Breast epithelium (tissue), 4 donors: ENCODE measurements around the gene FAM163A. TPM values are rescaled to one million over a fixed set of nuclear protein-coding genes. Genes with fewer than 3 reads are reported as not detected.
"Not testable (repeated sequence)": the region's sequence is repeated elsewhere in the genome, so short reads cannot be mapped to it uniquely, and the experiment has no call there.

Experiments
- DNase-seq, 2 donors: peaks; one replicate each; pipeline ENCODE4 v3.0.0-alpha.2; 2019; ENCODE audit warnings: low spot score in 2 of 2
- H3K27ac ChIP-seq, 2 donors: fragments of 200-600 bp; sonication (generic) in 1 of 2; one replicate each; pipeline ENCODE4 v1.5.1; 2016 to 2019; ENCODE audit warnings: mild to moderate bottlenecking in 1 of 2
- H3K27me3 ChIP-seq, 2 donors: fragments of 200-600 bp; sonication (generic) in 1 of 2; one replicate each; pipeline versions ENCODE4 v1.5.1 to v1.6.0; 2017 to 2019; ENCODE audit warnings: control low read depth in 1 of 2, mild to moderate bottlenecking in 1 of 2
- H3K36me3 ChIP-seq: fragments of 200-600 bp; one replicate; pipeline ENCODE4 v1.5.1; 2019
- H3K4me1 ChIP-seq, 2 donors: fragments of 200-600 bp; sonication (generic); one replicate each; pipeline ENCODE4 v1.5.1; 2016 to 2019; ENCODE audit warnings: control low read depth in 1 of 2
- H3K4me3 ChIP-seq, 3 donors: fragments of 200-600 bp; sonication (generic); 1 replicate in 2 of 3; 2 replicates in 1 of 3; pipeline ENCODE4 v1.5.1; 2016 to 2019; ENCODE audit warnings: mild to moderate bottlenecking in 3 of 3, moderate library complexity in 2 of 3
- H3K9me3 ChIP-seq, 2 donors: fragments of 200-600 bp; sonication (generic) in 1 of 2; one replicate each; pipeline ENCODE4 v1.5.1; 2016 to 2019; ENCODE audit warnings: control low read depth in 1 of 2
- POLR2A ChIP-seq: fragments of 450-650 bp; IDR thresholded peaks from one replicate; pipeline ENCODE4 v1.6.1; 2016; ENCODE audit warnings: antibody characterized with exemption, mild to moderate bottlenecking, moderate library complexity
- POLR2AphosphoS5 ChIP-seq, 3 donors: sonication (generic); formaldehyde crosslinking; IDR thresholded peaks; one replicate each; pipeline ENCODE4 v1.6.1; 2017; ENCODE audit warnings: antibody characterized with exemption in 3 of 3
- intact Hi-C: fragments of 100-400 bp; cut with DNase I; formaldehyde crosslinking; loops from one replicate; pipeline ENCODE4 v1.15.1; 2023; ENCODE audit warnings: low total_unique reads
- total RNA-seq, 3 donors: library from RNA; depleted of rRNA; stranded (reverse); fragments of >200 nt; gene quantifications; one replicate each; pipeline ENCODE4 v1.1.0, GENCODE V29; 2016
- TF ChIP-seq, protein P1 (sequence below), 3 donors: fragments of 450-650 bp; IDR thresholded peaks; one replicate each; pipeline ENCODE4 v1.5.1; 2016 to 2017; ENCODE audit warnings: antibody characterized with exemption in 3 of 3, mild to moderate bottlenecking in 3 of 3, moderate library complexity in 3 of 3

Gene FAM163A
- total RNA-seq, 3 donors from 2014 or later = not detected

DNA sequence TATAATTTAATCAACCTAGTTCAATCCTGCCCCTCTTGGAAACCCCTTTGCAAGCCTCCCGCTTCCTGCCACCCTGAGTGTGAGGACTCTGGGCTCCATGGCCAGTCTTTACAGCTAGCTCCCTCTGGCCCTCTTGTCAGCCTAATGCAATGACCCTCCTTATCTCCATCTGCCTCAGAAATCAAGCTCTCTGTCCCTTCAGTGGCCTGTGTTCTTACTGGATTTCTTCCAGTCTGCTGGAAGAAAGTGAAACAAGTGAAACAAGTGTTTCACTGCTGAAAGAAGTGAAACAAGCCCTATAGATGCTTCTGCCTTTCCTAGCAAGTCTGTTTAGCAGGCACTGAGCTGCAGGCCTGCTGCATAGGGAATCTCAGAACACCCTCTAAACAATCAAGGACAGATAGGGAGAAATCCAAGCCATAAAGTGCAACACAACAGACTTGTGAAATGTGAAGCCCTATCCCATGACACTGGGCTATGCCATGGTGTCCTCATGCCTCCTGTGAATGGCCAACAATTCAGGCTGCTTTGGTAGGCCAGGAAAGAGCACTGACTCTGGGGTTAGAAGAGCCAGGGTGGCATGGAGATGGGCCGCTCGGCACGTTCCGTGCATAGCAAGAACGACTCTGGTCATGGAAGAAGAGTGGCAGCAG is 55.9 kb downstream of the FAM163A start:
- DNase-seq = no peak
- H3K36me3 ChIP-seq = no peaks in the 10 kb centered on the region
- TF ChIP-seq, protein P1, sequence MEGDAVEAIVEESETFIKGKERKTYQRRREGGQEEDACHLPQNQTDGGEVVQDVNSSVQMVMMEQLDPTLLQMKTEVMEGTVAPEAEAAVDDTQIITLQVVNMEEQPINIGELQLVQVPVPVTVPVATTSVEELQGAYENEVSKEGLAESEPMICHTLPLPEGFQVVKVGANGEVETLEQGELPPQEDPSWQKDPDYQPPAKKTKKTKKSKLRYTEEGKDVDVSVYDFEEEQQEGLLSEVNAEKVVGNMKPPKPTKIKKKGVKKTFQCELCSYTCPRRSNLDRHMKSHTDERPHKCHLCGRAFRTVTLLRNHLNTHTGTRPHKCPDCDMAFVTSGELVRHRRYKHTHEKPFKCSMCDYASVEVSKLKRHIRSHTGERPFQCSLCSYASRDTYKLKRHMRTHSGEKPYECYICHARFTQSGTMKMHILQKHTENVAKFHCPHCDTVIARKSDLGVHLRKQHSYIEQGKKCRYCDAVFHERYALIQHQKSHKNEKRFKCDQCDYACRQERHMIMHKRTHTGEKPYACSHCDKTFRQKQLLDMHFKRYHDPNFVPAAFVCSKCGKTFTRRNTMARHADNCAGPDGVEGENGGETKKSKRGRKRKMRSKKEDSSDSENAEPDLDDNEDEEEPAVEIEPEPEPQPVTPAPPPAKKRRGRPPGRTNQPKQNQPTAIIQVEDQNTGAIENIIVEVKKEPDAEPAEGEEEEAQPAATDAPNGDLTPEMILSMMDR (IDR thresholded peaks at IDR 0.05) = no peak
- no peak for TF ChIP-seq POLR2A
- no peak for TF ChIP-seq POLR2AphosphoS5 (IDR thresholded peaks at IDR 0.05)

DNA sequence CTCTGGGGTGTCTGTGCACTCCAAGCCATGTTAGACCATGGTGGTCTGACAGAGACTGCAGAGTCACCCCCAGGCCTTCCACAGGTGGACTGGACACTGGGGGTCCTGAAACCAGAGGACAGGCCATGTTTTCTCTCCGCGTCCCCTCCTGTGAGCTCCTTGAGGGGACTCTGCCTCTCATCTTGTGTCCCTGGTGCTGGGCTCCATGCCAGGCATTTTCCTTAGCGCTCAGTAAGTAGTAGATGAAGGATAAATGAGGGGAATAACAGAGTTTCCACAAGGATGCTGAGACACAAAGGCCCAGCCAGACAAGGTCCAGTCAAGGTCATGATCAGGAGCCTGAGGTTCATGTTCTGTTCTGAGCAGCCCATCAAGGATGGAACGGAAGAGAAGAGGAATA is 57.4 kb downstream of the FAM163A start:
- Histone ChIP-seq H3K27me3 (no peaks in the 10 kb centered on the region), H3K4me3 (no peak overlapping the region), H3K4me1 (no peaks in the 10 kb centered on the region), H3K27ac (no peak overlapping the region), H3K36me3 (no peaks in the 10 kb centered on the region), H3K9me3 (no peaks in the 10 kb centered on the region)
- intact Hi-C loops = no loop called here
- no peak for TF ChIP-seq POLR2A
- no peak for TF ChIP-seq POLR2AphosphoS5 (IDR thresholded peaks at IDR 0.05)
- TF ChIP-seq, protein P1 (IDR thresholded peaks at IDR 0.05) = no peak
- no peak for DNase-seq

More for the DNA sequence above, 55.9 kb downstream of the FAM163A start:
- Histone ChIP-seq H3K9me3 (no peaks in the 10 kb centered on the region), H3K27me3 (no peaks in the 10 kb centered on the region), H3K4me1 (no peaks in the 10 kb centered on the region), H3K27ac (no peak overlapping the region), H3K4me3 (no peak overlapping the region)
- intact Hi-C loops = no loop called here

DNA sequence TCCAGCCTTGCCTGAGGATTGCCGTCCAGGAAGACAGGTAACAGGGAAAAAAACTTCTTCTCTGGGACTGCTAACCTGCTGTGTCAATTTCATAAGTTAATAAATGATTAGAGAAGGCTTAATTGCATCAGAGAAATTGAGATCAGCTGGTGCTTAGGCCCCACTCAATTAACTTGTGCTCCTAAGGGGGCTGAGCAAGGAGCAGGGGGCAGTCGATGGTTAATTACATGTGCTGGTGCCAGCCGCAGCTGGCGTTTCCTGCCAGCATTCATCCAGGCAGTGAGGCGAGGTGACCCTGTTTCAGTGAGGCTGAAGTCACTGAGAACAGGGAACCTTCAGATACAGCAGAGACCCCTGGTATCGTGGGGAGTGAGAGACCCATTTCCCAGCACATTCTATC is 60.0 kb downstream of the FAM163A start:
- H3K4me1 ChIP-seq = no peaks in the 10 kb centered on the region
- H3K36me3 ChIP-seq = no peaks in the 10 kb centered on the region
- no peak for TF ChIP-seq POLR2AphosphoS5 (IDR thresholded peaks at IDR 0.05)
- TF ChIP-seq POLR2A = no peak
- TF ChIP-seq, protein P1 (IDR thresholded peaks at IDR 0.05) = no peak
- intact Hi-C loops = no loop called here
- H3K27me3 ChIP-seq = no peaks in the 10 kb centered on the region
- DNase-seq = no peak
- H3K9me3 ChIP-seq = no peaks in the 10 kb centered on the region
- H3K4me3 ChIP-seq = no peak overlapping the region
- H3K27ac ChIP-seq = no peak overlapping the region

DNA sequence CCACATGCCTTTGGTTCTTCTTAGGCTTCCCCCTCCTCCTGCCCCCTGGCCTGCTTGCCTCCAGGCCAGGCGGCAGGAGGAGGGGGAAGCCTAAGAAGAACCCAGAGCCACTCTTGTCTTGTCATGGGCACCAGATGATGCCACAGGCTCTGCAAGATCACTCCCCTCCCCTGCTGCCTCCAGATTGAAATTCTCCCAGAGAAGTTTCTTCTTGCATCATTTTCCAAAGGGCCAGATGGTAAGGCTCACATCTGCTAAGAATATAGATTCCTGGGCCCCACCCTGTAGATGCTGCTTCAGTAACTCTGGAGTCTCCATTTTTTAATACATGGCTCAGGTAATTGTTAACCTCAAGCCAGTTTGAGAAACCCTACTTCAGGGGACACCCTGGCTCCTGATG is 60.8 kb downstream of the FAM163A start:
- no peak for TF ChIP-seq POLR2AphosphoS5 (IDR thresholded peaks at IDR 0.05)
- no peak for TF ChIP-seq POLR2A
- TF ChIP-seq, protein P1 (IDR thresholded peaks at IDR 0.05) = no peak
- Histone ChIP-seq H3K9me3 (no peaks in the 10 kb centered on the region), H3K36me3 (no peaks in the 10 kb centered on the region), H3K27ac (no peak overlapping the region), H3K4me1 (no peaks in the 10 kb centered on the region), H3K4me3 (no peak overlapping the region), H3K27me3 (no peaks in the 10 kb centered on the region)
- no peak for DNase-seq
- intact Hi-C loops = no loop called here

DNA sequence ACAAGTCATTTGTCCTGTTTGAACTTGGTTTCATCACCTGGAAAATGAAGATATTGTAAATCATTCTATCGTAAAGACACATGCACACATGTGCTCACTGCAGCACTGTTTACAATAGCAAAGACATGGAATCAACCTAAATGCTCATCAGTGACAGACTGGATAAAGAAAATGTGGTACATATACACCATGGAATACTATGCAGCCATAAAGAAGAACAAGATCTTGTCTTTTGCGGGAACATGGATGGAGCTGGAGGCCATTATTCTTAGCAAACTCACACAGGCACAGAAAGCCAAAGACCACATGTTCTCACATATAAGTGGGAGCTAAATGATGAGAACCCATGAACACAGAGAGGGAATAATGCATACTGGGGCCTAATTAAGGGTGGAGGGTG is 61.3 kb downstream of the FAM163A start:
- intact Hi-C loops = not testable (repeated sequence)

More for the DNA sequence above, 61.3 kb downstream of the FAM163A start:
- H3K4me3 ChIP-seq, H3K27ac ChIP-seq, DNase-seq, H3K27me3 ChIP-seq, H3K36me3 ChIP-seq, H3K4me1 ChIP-seq, H3K9me3 ChIP-seq: not testable (repeated sequence)
